ENCODE measurements around the gene ABHD14A. TPM values are rescaled to one million over a fixed set of nuclear protein-coding genes. Genes with fewer than 3 reads are reported as not detected.

The ABHD14A gene
- total and polyA plus RNA-seq, 2 of the 13 experiments (the other 11 are each of a cell fraction or from before 2014, with no cell fraction given), result 29.5 to 46.9 TPM

DNA sequence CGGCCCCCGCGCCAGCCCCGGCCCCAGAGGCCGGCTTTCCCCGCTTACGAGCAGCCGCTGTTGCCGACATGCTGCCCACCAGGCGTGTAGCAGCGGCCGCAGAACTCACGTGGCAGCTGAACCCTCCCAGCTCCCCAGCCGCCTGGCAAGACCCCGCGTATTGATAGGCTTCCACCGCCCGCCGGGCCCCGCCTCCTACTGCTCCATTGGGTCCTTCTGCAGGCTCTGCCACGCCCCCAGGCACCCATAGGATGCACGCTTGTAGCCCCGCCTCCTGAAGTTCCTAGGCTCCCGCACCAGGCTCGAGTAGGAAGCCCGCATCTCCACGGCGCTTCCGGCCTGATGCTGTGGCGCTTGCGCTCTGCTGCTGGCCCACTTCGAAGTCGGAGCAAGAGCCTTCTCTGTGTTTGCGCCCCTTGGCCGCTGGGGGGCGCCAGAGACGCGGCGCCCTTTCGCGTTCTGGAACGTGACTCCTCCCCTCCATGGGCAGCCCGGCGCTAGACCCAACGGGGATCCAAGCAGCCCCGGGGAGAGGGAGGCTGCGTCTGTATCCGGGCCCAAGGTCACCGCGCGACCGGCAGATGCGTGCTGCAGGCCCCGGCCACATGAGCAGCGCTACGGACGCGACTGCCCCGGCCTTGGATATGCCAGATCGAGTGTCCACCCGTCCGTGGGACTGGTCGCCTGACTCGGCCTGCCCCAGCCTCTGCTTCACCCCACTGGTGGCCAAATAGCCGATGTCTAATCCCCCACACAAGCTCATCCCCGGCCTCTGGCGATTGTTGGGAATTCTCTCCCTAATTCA lies 32.9 kb upstream of the ABHD14A start, which contains the start of the genes PARP3 and RRP9 (continued):
- no peak for TF ChIP-seq ZNF546 (CRISPR knock-in tag; conservative IDR thresholded peaks at IDR 0.05)
- no peak for TF ChIP-seq CENPT (CRISPR knock-in tag; IDR thresholded peaks at IDR 0.05; ENCODE audit: low read depth)
- TF ChIP-seq SKI (IDR thresholded peaks at IDR 0.05; ENCODE audit: partially characterized antibody), result peak; percentile 83
- peak; percentile 57; the same call in 1 of the 2 replicates for TF ChIP-seq NKX3-1 (CRISPR knock-in tag; IDR thresholded peaks at IDR 0.05)
- no peak for TF ChIP-seq ZNF207 (IDR thresholded peaks at IDR 0.05; ENCODE audit: borderline replicate concordance)
- no peak for TF ChIP-seq ZNF841 (CRISPR knock-in tag; IDR thresholded peaks at IDR 0.05; ENCODE audit: borderline replicate concordance)
- TF ChIP-seq SNAPC2 (CRISPR knock-in tag; IDR thresholded peaks at IDR 0.05), result no peak
- TF ChIP-seq, protein P1, sequence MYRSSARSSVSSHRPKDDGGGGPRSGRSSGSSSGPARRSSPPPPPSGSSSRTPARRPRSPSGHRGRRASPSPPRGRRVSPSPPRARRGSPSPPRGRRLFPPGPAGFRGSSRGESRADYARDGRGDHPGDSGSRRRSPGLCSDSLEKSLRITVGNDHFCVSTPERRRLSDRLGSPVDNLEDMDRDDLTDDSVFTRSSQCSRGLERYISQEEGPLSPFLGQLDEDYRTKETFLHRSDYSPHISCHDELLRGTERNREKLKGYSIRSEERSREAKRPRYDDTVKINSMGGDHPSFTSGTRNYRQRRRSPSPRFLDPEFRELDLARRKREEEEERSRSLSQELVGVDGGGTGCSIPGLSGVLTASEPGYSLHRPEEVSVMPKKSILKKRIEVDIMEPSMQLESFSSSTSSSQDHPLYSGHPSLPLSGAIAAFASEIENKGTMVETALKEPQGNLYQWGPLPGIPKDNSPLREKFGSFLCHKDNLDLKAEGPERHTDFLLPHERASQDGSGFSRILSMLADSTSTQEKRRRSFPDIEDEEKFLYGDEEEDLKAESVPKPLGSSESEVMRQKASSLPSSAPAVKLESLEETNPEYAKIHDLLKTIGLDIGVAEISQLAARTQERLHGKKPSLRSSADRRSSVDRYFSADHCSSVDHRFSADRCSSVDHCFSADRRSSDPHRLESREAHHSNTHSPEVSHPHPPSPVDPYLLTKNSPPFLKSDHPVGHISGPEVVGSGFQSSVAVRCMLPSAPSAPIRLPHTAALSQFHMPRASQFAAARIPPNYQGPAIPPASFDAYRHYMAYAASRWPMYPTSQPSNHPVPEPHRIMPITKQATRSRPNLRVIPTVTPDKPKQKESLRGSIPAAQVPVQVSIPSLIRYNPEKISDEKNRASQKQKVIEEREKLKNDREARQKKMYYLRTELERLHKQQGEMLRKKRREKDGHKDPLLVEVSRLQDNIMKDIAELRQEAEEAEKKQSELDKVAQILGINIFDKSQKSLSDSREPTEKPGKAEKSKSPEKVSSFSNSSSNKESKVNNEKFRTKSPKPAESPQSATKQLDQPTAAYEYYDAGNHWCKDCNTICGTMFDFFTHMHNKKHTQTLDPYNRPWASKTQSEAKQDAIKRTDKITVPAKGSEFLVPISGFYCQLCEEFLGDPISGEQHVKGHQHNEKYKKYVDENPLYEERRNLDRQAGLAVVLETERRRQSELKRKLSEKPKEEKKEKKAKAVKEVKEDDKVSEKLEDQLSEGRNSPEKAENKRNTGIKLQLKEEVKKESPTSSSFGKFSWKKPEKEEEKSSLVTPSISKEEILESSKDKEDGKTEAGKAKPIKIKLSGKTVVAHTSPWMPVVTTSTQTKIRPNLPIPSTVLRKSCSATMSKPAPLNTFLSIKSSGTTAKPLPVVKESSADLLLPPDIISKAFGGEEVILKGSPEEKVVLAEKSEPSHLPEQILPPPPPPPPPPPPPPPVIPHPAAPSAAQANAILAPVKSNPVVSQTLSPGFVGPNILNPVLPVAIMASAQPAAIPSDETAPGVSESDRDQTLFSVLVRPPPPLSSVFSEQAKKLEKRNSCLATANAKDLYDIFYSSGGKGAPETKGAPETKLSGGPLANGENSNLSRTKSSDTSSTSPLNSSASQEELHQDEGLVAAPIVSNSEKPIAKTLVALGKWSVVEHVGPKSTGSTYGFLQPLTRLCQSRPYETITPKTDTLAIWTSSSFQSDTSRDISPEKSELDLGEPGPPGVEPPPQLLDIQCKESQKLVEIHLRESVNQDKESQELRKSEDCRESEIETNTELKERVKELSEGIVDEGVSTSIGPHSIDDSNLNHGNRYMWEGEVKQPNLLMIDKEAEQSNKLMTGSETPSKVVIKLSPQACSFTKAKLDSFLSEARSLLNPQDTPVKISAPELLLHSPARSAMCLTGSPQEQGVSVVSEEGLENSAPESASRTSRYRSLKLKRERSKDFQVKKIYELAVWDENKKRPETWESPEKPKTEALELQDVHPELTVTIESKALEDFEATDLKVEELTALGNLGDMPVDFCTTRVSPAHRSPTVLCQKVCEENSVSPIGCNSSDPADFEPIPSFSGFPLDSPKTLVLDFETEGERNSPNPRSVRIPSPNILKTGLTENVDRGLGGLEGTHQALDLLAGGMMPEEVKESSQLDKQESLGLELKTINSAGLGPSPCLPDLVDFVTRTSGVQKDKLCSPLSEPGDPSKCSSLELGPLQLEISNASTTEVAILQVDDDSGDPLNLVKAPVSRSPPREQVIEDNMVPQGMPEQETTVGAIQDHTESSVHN (CRISPR knock-in tag; IDR thresholded peaks at IDR 0.05), result no peak
- TF ChIP-seq ETV6 (CRISPR knock-in tag; conservative IDR thresholded peaks at IDR 0.05), result 0 out of 2 replicates have a peak, but pooled peaks have one; percentile 69
- TF ChIP-seq, protein P2, sequence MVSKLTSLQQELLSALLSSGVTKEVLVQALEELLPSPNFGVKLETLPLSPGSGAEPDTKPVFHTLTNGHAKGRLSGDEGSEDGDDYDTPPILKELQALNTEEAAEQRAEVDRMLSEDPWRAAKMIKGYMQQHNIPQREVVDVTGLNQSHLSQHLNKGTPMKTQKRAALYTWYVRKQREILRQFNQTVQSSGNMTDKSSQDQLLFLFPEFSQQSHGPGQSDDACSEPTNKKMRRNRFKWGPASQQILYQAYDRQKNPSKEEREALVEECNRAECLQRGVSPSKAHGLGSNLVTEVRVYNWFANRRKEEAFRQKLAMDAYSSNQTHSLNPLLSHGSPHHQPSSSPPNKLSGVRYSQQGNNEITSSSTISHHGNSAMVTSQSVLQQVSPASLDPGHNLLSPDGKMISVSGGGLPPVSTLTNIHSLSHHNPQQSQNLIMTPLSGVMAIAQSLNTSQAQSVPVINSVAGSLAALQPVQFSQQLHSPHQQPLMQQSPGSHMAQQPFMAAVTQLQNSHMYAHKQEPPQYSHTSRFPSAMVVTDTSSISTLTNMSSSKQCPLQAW (CRISPR knock-in tag; IDR thresholded peaks at IDR 0.05), result 0 out of 2 replicates have a peak, but pooled peaks have one; percentile 38
- TF ChIP-seq POLR2AphosphoS5 (IDR thresholded peaks at IDR 0.05; ENCODE audit: low read depth, low read length), result peak; percentile 59
- TF ChIP-seq CHD2 (IDR thresholded peaks at IDR 0.05; ENCODE audit: low read depth, low read length), result peak; percentile 46; the same call in 1 of the 2 replicates
- TF ChIP-seq NFRKB (IDR thresholded peaks at IDR 0.05), result no peak
- TF ChIP-seq PLRG1 (conservative IDR thresholded peaks at IDR 0.05), result no peak
- TF ChIP-seq TP53 (CRISPR knock-in tag; conservative IDR thresholded peaks at IDR 0.05), result no peak
- no peak; the same call in 1 of the 2 replicates for TF ChIP-seq NCOA1 (CRISPR knock-in tag; IDR thresholded peaks at IDR 0.05)
- peak; percentile 84 for TF ChIP-seq SP5 (CRISPR knock-in tag; IDR thresholded peaks at IDR 0.05; ENCODE audit: borderline replicate concordance, low read depth)
- TF ChIP-seq, protein P3, sequence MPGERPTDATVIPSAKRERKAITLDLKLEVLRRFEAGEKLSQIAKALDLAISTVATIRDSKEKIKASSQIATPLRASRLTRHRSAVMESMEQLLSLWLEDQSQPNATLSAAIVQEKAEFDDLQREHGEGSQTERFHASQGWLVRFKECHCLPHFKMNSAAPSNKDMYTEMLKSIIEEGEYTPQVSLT (CRISPR knock-in tag; IDR thresholded peaks at IDR 0.05; ENCODE audit: borderline replicate concordance, low read depth), result peak; percentile 9; the same call in 1 of the 2 replicates
- TF ChIP-seq ZNF17 (CRISPR knock-in tag; IDR thresholded peaks at IDR 0.05), result no peak
- TF ChIP-seq ZNF570 (CRISPR knock-in tag; IDR thresholded peaks at IDR 0.05; ENCODE audit: borderline replicate concordance), result no peak
- no peak for TF ChIP-seq JUNB (CRISPR knock-in tag; IDR thresholded peaks at IDR 0.05; ENCODE audit: borderline replicate concordance)

Measured in HepG2 (cell line).